ENCODE measurements around the gene SV2A.
"Not testable (repeated sequence)": the region's sequence is repeated elsewhere in the genome, so short reads cannot be mapped to it uniquely, and the experiment has no call there.

GRCh38 chr1:149866887-149867286, 50.8 kb downstream of the SV2A start:
- TF ChIP-seq ZNF701 (tag by site-specific recombination; IDR thresholded peaks at IDR 0.05); ZBTB8A (tag by site-specific recombination; IDR thresholded peaks at IDR 0.05); CTCF (tag by site-specific recombination; IDR thresholded peaks at IDR 0.05); ZNF24 (tag by site-specific recombination; IDR thresholded peaks at IDR 0.05); PATZ1 (tag by site-specific recombination; IDR thresholded peaks at IDR 0.05); ZNF121 (tag by site-specific recombination; IDR thresholded peaks at IDR 0.05); ZNF555 (tag by site-specific recombination; conservative IDR thresholded peaks at IDR 0.05); ZBTB20 (tag by site-specific recombination; IDR thresholded peaks at IDR 0.05); KLF16 (tag by site-specific recombination; IDR thresholded peaks at IDR 0.05); ZNF621 (tag by site-specific recombination; IDR thresholded peaks at IDR 0.05); ZNF324 (tag by site-specific recombination; IDR thresholded peaks at IDR 0.05); ZNF76 (tag by site-specific recombination; IDR thresholded peaks at IDR 0.05; ENCODE audit: borderline replicate concordance, low read depth); GLI4 (tag by site-specific recombination; IDR thresholded peaks at IDR 0.05): not testable (repeated sequence)
